ENCODE data around the gene CNTNAP2.

The CNTNAP2 gene

DNA sequence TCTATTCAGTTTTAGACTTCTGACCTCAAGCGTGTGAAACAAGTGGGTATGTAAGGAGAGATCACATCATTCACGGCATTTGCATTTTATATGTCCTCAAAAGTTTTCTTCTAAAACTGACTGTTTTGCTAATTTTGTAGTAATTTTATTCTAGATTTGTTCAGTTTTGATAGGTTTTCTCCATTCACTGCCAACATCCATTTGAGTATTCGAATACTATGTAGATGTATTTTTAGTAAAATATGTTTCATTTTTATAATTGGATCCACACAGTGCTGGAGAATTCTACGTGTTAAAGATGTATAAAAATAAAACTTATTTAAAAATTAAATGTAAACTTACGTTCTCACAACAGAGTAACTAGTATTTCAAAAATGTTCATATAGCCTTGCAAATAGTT lies 503.0 kb downstream of the CNTNAP2 start:
- DNase-seq (ENCODE audit: low spot score): no peak

DNA sequence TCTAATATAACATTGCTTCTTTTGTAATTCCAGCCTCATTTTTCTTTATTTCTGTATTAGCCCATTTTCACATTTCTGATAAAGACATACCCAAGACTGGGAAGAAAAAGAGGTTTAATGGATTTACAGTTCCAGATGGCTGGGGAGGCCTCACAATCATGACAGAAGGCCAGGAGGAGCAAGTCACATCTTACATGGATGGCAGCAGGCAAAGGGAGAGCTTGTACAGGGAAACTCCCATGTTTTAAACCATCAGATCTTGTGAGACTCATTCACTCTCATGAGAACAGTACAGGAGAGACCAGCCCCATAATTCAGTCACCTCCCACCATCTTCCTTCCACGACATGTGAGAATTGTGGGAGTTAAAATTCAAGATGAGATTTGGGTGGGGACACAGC lies 510.3 kb downstream of the CNTNAP2 start:
- DNase-seq (ENCODE audit: low spot score): no peak

DNA sequence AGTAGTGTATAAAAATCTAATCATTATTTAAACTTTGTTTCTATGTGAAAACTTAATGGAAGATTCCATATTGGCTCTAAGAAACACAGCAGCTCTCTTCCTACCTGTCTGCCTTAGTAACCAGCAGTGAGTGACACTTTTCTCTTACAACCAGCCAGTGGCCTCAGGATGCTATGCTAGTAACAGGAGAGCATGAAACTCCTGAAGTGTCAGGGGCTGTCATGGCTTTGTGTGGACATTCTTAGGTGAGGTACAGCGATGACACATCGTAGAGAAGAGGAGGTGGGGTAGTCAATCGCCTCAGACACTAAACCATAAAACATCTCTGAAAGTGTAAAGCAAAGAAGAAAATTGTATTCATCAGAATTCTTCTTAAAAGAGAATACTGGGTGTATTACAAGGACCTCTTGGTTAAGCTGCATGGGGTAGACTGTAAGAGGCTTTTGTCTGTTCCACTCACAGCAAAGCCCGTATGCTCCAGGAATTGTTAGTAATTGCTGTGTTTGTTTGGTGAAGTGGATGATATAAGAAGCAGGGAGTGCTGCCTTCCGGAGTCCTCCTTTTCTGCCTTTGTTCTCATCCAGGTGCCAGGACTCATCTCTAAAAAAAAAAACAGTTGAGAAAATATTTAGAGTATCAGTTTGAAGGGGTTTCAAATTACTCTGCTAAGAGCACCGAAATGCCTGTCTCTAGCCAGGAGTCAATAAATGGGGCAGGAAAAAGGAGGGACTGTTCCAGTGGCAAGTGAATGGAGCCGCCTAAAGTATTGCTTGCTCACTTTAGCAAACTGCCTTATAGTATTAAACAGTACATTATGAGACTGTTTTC lies 518.8 kb downstream of the CNTNAP2 start:
- DNase-seq (ENCODE audit: low spot score): no peak

DNA sequence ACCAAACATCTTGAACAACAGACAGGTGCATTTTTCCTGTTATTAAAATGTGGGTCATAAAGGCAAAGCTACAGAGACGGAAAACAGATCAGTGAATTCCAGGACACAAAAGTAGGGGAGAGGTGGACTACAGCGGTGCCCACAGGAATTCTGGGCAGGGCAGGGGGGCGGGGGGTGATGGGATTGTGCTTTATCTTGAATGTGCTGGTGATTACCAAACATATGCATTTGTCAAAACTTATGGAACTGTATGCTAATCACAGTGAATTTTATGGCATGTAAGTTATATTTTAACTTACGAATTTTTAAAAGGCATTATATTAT lies 519.4 kb downstream of the CNTNAP2 start:
- DNase-seq (ENCODE audit: low spot score): no peak

DNA sequence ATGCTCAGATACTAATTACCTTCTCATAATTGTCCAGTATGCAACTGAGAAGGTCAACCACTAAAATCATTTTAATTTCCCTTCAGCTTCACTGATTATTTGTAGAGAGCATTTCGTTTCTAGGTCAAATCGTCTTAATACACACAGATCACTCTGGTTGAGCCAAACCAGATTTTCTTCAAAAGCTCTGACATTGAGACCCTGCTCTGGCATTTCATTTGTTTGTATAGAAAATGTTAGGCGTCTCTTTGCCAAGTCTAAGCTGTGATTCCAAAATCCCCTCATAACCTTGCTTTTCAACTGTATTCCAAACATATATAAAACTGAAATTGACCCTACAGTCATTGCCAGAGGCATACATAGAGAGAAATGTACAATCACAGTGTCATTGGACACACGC lies 520.0 kb downstream of the CNTNAP2 start:
- no peak for DNase-seq (ENCODE audit: low spot score)

DNA sequence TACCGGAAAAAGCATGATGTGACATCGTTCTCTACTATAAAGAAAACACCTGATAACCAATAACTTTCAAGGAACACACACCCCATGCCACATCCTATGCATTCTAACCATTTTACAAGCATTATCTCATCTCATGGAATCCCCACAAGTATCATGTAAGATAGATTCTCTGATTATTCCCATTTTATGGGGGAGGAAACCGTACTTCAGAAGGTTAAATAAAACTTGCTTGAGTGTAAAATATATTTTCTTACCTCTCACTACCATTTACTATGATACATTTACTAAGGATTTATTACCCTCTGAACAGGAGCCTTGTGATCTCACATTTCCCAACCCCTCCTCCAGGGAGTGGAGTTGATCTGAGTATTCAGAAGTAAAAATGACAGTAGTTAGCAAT lies 522.7 kb downstream of the CNTNAP2 start:
- no peak for DNase-seq (ENCODE audit: low spot score)

DNA sequence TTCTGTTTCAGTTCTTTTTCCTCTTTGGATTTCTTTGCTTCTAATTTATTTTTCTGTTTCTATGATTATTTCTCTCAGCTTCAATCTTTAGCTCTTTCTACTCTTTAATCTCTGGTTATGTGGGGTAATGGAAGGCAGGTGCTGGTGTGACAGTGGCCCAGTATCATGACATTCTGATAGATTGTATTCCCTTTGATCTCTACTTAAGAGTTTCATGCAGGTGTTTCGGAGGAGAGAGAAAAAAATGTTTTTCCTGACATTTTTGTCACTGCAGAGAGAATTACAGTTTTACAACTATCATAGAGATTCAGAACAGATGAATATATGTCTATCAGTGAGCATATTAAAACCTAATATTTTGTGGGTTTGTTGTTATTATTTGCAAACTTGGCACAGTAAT lies 524.9 kb downstream of the CNTNAP2 start:
- DNase-seq (ENCODE audit: low spot score): no peak

DNA sequence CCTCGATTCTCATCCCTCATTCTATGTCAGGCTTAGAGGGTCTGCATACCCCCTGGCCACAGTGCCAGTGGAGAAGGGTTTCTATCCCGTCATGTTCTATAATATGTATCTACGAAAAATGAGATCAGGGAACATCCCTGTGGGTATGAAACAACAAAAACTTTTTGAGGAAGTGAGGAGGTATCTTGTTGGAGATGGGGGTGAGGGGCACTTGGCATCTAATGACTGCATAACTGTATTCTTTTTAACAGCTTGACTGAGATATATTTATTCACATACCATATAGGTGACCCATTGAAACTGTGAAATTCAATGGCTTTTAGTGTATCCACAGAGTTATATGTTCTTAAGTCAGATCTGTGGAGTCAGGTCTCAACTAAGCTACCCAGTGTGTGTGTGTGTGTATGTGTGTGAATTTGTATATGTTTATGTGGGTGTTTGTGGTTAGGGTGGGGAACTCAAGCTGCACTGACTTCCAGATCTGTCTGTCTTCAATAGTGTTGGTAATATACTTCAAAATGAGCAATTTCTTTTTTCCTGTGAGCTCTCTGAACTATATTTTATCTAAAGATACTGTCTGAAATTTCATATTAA lies 528.9 kb downstream of the CNTNAP2 start:
- DNase-seq (ENCODE audit: low spot score): no peak

DNA sequence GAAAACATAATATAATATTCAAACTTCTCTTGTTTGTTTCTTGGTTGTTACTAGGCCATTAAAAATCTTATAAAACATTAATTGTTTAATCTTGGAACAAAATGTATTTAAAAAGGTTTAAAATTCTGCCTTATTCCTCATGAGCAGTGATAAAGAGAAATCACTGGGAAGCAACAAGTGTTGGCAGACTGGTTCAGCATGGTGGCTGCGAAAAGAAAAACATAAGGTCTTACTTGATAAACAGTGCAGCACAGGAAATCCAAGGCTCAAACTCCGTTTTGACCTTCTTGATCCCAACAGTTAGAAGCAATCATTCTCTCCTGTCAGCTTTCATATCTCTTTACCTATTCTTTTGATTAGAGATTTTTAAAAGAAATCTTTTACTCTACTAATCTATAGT lies 530.8 kb downstream of the CNTNAP2 start:
- DNase-seq (ENCODE audit: low spot score): no peak

DNA sequence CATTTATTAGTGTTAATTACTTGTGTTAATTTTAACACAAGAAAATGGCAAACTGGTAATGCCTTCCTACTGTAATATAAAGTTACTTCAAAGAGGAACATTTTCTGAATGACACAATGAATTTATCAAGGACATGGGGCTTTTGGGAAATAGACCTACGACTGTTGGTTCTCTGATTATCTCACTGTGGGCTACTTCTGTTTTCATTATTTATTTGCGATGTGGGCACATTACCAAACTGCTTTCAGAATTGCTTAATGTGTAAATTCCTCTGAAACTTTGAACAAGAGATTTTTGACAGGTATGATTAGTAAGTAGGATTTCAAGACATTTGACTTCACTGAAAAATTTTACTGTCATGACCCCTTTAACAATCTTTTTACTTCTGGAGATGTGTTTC lies 535.6 kb downstream of the CNTNAP2 start:
- DNase-seq (ENCODE audit: low spot score): no peak

DNA sequence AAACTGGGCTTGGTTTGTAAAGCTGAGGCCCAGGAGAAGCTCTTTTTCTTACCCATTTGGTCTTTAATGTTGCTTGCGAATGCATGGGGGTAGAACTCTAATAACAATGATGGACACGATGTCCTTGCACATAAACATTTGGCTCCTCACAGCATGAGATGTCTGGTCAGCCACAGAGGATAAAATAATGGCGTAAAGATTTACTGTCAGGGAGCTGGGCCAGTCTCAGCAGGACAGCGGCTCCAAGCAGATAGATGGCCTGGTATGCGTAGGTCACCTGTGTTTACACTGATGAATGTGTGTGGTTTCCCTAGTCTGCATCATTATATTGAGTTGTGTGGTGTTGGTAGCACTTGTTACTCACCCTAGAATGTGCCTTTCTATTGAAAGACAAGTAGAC lies 537.4 kb downstream of the CNTNAP2 start:
- DNase-seq (ENCODE audit: low spot score): no peak

DNA sequence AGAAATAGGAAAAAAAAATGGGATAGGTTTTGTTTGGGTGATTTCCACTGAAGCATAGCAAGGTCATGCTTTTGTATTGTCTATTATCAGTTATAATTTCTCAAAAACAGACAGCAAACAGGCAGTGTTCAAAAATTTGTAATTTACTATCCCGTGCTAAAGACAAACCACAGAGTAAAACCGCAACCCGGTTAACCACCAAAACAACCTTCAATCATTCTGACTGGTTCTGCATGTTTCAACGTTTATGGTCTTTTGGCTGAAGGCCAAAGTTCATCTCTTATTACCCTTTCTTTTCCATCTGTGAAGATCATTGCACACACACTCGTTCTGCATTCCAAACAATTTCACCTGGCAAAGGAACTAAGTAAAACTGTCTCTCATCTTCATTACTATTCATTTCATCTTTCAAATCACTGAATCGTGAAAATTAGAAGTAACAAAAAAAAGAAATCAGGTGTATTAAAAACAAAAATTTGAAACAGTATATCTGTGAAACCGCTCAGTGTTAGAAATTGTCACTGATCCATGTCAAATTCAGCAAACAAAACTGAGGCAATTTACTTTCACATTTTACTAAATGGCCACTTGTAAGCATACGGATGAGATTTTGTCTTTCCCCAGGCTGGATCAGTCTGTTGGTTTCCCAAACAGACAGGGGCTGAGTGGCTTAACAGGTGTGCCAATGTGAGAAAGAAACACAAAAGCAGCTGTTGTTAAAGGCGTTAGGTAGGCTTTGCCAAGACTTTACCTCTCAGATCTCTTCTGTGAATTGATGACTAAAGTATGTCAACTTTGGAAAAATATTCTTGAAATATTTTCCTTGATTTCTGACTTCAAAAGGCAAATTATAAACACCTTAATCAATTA lies 539.6 kb downstream of the CNTNAP2 start:
- no peak for DNase-seq (ENCODE audit: low spot score)

DNA sequence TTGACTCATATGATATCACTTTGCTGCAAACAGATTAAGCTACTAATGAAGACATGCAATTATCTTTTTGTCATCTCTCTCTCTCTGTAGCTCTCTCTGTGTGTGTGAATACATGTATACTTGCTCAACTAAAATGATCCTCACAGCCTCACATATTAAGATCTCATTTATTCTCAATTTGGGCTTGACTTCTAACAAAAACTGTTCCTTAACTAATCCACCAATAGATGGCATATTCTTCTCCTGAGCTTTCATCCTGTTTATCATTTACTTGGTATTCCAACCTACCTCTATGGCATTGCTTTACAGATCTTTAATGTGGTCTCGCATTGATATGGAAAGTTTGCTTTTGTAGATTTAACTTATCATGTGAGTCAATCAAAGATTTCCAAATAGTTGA lies 540.4 kb downstream of the CNTNAP2 start:
- DNase-seq (ENCODE audit: low spot score): no peak

DNA sequence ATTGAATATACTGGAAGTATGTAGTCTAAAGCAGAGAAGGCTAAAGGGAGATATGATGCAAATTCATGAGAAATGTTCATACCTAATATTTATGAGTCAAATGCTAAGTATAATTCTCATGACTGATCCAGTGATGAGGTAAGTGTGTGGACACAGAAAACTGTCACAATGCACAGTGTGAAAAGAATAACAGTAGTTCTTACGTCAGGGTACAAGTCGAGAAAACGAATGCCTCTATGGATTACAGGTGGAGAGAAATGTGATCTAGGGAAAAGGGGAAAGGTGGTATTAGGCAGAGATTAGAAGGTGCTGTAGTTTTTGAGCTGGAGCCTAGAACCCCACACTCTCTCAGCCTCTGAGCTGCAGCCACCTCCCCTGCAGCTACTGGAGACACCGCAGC lies 542.0 kb downstream of the CNTNAP2 start:
- no peak for DNase-seq (ENCODE audit: low spot score)

DNA sequence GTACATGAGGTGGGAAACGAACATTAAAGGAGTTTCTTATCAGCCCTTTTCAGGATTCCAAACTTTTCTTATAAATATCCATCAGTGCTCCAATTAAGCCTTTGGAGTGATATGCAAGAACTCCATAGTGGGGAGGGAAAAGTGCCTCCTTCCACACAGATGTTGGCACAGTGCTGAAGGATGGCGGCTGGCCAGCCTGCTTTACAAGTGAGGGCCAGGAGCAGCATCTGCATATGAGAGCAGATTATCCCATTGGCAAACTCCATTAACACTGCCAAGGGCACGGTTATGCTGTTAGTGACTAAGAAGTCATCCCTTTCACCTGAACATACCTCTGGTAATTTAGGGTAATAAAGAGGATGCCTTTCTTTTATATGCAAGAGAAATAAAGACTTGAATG lies 543.1 kb downstream of the CNTNAP2 start:
- no peak for DNase-seq (ENCODE audit: low spot score)

DNA sequence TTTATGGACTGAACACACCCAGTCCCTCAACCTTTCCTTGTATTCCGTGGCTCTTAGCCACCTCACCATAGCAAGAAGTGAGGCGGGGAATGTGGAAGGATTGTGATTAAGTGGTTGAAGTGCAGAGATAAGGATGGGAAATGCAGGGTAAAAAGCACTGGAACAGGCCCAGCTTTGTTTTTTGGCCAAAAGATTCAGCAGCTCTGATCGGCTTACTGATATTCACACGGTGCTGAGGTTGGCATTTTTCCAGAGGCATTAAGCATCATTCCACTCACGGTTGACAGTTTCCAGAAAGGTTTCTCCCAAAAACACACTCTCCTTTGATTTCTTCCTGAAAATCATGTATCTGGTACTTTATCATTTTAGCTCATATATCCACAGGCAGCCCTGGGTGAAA lies 544.2 kb downstream of the CNTNAP2 start:
- no peak for DNase-seq (ENCODE audit: low spot score)

DNA sequence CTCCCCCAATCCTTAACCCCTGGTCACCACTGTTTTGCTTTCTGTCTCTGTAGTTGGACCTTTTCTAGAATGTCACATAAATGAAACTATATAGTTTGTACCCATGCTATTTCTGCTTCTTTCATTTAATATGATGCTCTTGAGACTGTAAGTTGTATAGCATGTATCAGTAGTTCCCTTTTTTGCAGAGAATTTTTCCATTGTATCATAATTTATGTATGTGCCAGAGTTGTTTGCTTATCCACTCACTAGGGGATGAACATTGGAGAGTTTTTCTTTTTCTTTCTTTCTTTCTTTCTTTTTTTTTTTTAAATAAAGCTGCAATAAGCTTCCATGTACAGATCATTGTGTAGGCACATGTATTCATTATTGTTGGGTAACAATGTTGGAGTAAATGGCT lies 544.8 kb downstream of the CNTNAP2 start:
- no peak for DNase-seq (ENCODE audit: low spot score)

DNA sequence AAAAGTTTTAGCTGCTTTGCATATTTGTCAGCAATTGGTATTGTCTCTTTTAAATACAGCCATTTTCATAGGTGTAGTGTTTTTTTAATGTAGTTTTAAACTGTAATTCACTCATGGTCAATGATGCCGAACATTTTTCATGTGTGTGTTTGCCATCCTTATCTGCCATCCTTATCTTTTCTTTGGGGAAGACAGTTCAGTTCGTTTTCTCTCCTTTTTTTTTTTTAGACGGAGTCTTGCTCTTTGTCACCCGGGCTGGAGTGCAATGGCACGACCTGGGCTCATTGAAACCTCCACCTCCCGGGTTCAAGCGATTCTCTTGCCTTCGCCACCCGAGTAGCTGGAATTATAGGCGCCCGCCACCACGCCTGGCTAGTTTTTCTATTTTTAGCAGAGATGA lies 545.3 kb downstream of the CNTNAP2 start:
- DNase-seq (ENCODE audit: low spot score): no peak

DNA sequence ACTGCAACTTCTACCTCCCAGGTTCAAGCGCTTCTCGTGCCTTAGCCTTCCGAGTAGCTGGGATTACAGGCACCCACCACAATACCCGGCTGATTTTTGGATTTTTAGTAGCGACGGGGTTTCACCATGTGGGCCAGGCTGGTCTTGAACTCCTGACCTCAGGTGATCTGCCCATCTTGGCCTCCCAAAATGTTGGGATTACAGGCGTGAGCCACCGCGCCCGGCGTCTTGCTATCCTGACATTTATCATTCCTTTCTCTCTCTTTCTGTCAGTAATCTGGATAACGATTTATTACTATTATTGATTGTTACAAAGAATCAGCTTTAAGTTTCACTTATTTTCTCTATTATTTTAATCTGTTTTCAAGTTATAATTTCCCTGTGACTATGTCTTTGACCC lies 548.4 kb downstream of the CNTNAP2 start:
- DNase-seq (ENCODE audit: low spot score): no peak

DNA sequence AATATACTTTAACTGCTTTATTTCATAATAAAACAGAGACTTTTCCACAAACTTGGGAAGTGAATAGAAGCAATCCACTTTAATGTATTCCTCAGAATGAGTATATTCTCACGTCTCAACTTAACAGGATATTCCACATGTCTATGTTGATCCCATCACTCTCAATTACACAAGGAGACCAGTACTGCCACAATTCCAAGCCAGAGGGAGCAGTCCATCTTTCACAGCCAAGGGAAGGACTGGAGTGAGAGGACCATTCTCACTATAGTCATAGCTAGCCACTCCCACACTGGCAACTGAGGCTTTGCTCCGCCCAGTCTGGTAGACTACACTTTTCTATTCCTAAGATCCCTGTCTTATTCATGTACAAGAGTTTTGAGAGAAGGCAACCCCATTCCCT lies 553.9 kb downstream of the CNTNAP2 start:
- no peak for DNase-seq (ENCODE audit: low spot score)

DNA sequence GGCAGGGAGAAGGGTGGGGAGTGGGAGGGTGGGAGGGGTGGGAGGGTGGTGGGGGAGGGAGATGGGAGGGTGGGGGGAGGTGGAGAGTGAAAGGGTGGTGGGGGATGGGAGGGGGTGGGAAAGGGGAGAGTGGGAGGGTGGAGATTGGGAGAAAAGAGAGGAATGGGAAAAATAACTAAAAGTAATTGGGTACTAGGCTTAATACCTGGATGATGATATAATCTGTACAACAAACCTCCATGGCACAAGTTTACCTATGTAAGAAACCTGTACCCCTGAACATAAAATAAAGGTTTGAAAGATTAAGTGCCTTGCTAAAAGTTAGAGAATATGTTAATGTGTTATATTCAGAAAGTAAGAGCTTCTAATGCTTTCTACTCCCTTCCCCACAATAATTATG lies 564.9 kb downstream of the CNTNAP2 start:
- DNase-seq (ENCODE audit: low spot score): no peak

DNA sequence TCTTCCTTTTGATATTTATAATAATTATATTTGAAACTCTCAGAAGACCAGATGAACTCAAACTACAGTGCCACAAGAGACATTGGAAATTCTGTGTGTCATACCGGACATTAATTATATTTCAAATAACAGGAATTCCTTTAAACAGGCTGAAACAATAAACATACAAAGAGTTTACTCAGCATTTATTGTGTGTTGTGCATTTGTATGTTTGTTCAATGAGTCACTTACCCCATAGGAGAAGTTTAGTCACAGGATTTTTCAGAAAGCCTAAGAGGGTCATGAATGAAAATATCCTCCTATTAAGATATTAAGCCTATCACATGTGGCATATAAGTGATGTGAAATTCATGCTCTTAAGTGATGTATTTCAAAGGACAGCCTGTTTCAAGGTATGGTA lies 566.8 kb downstream of the CNTNAP2 start:
- no peak for DNase-seq (ENCODE audit: low spot score)

DNA sequence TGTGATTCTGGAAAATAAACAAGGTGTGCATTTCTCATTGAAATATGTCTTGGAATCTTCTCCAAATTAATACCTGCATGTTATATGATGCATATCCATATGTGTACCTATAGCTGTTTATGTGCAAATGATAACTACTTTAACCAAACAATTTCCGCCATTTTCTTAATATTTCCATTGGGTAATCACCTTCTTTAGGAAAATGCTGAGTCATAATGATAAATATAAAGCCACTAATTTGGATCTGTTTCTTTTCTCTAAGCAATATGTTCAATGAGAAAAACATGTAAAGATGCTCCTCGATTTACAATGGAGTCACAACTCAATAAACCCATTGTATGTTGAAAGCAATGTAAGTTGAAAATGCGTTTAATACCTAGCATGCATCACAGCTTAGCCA lies 574.4 kb downstream of the CNTNAP2 start:
- DNase-seq (ENCODE audit: low spot score): no peak

All from AG08396 (cell line).